Stomach (tissue), 4 donors: ENCODE results near the gene ATG10.

ENCODE experiments used
- EP300 ChIP-seq: sonication (generic); formaldehyde crosslinking; IDR thresholded peaks from one replicate; pipeline ENCODE4 v1.6.1; 2017; ENCODE audit warnings: antibody characterized with exemption
- POLR2AphosphoS5 ChIP-seq, 3 donors: sonication (generic); formaldehyde crosslinking; IDR thresholded peaks; one replicate each; pipeline ENCODE4 v1.6.1; 2016; ENCODE audit warnings: antibody characterized with exemption in 3 of 3
- TF ChIP-seq, protein P1 (sequence below), 7 experiments: fragments of 450-650 bp in 4 of 7; fragments of 200-600 bp in 3 of 7; sonication (generic) in 3 of 7; IDR thresholded peaks; one replicate each; pipeline ENCODE4 v1.5.1; 2016 to 2019; ENCODE audit warnings: antibody characterized with exemption in 7 of 7, control low read depth in 2 of 7, mild to moderate bottlenecking in 1 of 7

DNA sequence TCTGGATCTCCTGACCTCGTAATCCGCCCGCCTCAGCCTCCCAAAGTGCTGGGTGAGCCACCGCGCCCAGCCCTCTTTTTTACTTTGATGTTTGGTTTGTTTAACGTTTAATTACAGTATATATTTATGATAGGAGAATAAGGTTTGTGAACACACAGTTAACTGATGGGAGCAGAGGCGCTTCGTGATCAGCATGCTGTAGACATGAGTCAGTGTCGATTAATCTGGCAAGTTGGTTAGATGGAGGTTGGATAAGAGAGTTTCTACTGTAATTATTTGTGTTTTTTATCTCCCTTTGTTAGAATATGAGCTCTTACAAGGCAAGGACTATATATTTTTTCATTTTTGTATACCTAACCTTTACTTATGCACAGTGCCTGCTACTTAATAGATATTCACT is 14.3 kb downstream of the ATG10 start:
- TF ChIP-seq EP300 (no peak), POLR2AphosphoS5 (IDR thresholded peaks at IDR 0.05) (no peak)
- TF ChIP-seq, protein P1, sequence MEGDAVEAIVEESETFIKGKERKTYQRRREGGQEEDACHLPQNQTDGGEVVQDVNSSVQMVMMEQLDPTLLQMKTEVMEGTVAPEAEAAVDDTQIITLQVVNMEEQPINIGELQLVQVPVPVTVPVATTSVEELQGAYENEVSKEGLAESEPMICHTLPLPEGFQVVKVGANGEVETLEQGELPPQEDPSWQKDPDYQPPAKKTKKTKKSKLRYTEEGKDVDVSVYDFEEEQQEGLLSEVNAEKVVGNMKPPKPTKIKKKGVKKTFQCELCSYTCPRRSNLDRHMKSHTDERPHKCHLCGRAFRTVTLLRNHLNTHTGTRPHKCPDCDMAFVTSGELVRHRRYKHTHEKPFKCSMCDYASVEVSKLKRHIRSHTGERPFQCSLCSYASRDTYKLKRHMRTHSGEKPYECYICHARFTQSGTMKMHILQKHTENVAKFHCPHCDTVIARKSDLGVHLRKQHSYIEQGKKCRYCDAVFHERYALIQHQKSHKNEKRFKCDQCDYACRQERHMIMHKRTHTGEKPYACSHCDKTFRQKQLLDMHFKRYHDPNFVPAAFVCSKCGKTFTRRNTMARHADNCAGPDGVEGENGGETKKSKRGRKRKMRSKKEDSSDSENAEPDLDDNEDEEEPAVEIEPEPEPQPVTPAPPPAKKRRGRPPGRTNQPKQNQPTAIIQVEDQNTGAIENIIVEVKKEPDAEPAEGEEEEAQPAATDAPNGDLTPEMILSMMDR (IDR thresholded peaks at IDR 0.05) = no peak
